Mononuclear cell (primary cell): ENCODE results near the gene TMEM256. TPM values are rescaled to one million over a fixed set of nuclear protein-coding genes. Genes with fewer than 3 reads are reported as not detected.

Experiments
- H3K27me3 ChIP-seq: 2 replicates; pipeline ENCODE4 v1.6.0; 2011; ENCODE audit warnings: low read length, control low read depth; ENCODE audit not compliant: insufficient read depth
- H3K4me1 ChIP-seq: 2 replicates; pipeline ENCODE4 v1.5.1; 2011; ENCODE audit warnings: mild to moderate bottlenecking, low read length, control low read depth; ENCODE audit not compliant: insufficient read depth
- H3K4me3 ChIP-seq: 2 replicates; pipeline ENCODE4 v1.5.1; 2011; ENCODE audit warnings: mild to moderate bottlenecking, low read length, moderate library complexity
- H3K9me3 ChIP-seq: 2 replicates; pipeline ENCODE4 v1.5.1; 2011; ENCODE audit warnings: low read depth, mild to moderate bottlenecking, control low read depth, low read length
- total RNA-seq: library from RNA; depleted of rRNA; stranded (reverse); fragments of >200 nt; gene quantifications from one replicate; pipeline ENCODE4 v1.2.3, GENCODE V29; 2012

Gene TMEM256
- 41.1 TPM for total RNA-seq

DNA sequence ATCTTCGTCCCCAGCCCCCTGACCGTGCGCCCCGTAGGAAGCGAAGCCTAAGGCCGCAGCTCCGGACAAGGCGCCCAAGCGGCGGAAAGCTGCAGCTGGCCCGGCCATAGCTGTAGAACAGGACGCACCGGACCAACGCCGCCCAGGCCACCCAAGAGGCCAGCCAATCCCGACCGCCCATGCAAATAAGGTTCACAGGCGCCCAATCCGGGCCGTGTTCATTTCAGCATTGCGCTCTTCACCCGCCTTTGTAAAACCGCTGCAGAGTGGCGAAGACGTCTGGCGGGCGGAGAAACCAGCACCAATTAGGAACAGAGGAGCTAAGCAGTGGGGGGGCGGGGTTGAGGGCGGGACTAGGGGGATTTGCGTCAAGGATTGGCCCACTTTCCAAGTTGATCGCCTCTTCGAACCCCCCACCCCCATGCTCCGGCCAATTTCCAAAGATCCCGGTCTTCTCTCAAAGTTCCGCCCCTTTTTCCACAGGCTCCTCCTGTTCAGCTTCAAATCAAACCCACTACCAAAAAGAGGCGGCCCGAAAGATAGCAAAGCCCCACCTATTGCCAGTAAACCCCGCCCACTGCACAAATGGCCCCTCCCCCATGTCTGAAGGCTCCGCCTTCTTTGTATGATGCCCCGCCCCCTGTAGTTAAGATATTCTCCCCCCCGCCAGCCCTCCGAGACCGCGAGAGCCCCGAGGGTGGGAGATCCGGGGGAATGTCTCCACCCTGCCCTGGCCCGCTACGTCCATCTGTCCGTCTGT, at the start of gene TMEM256:
Gene TMEM256, minus strand, starts transcription at position 121 of the 760 bp plus-strand sequence. Its CDS starts 13 bp downstream, at position 108.
- Histone ChIP-seq H3K4me1 (peaks cover 18% of the 10 kb centered on the region), H3K9me3 (no peaks in the 10 kb centered on the region), H3K27me3 (peaks cover 2% of the 10 kb centered on the region)

GRCh38 chr17:7448461-7448860, 44.6 kb upstream of the TMEM256 start:
- Histone ChIP-seq H3K9me3 (no peaks in the 10 kb centered on the region), H3K4me1 (peaks cover 23% of the 10 kb centered on the region), H3K27me3 (peaks cover 39% of the 10 kb centered on the region), H3K4me3 (no peak overlapping the region)

More for the DNA sequence above, at the start of gene TMEM256:
- H3K4me3 ChIP-seq, result peak within 1 kb of the TSS; percentile 67

GRCh38 chr17:7445619-7445968, 41.7 kb upstream of the TMEM256 start:
- Histone ChIP-seq H3K4me1 (peaks cover 27% of the 10 kb centered on the region), H3K4me3 (no peak overlapping the region), H3K27me3 (peaks cover 57% of the 10 kb centered on the region)

GRCh38 chr17:7444682-7445618, 41.1 kb upstream of the TMEM256 start, which contains the start of gene CHRNB1:
CHRNB1 (plus strand) TSS chr17:7445061; CDS start chr17:7445128, 67 bp downstream.
- peaks cover 62% of the 10 kb centered on the region for H3K27me3 ChIP-seq
- no peak within 1 kb of the TSS for H3K4me3 ChIP-seq
- peaks cover 34% of the 10 kb centered on the region for H3K4me1 ChIP-seq
- H3K9me3 ChIP-seq, result no peaks in the 10 kb centered on the region

More at GRCh38 chr17:7445619-7445968, 41.7 kb upstream of the TMEM256 start:
- no peaks in the 10 kb centered on the region for H3K9me3 ChIP-seq

GRCh38 chr17:7443499-7444485, 39.9 kb upstream of the TMEM256 start:
- Histone ChIP-seq H3K4me1 (peaks cover 45% of the 10 kb centered on the region), H3K4me3 (no peak overlapping the region), H3K27me3 (peaks cover 72% of the 10 kb centered on the region), H3K9me3 (no peaks in the 10 kb centered on the region)

DNA sequence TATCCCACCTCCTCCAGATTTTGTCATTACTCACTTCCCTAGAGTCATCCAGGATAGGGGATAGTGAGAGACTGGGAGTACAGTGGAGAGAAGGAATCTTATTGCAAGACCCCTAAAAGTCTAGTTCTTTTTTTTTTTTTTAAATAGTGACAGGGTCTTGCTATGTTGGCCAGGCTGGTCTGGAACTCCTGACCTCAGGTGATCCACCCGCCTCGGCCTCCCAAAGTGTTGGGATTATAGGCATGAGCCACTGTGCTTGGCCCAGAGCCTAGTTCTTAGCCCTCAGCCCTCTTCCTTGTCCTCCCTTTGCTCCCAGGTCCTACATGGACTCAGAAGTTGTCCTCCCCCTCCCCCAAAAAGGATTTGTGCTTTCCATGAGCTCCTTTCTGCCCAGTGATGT, 38.2 kb upstream of the TMEM256 start:
- Histone ChIP-seq H3K9me3 (no peaks in the 10 kb centered on the region), H3K4me1 (peaks cover 61% of the 10 kb centered on the region), H3K4me3 (no peak overlapping the region), H3K27me3 (peaks cover 67% of the 10 kb centered on the region)

DNA sequence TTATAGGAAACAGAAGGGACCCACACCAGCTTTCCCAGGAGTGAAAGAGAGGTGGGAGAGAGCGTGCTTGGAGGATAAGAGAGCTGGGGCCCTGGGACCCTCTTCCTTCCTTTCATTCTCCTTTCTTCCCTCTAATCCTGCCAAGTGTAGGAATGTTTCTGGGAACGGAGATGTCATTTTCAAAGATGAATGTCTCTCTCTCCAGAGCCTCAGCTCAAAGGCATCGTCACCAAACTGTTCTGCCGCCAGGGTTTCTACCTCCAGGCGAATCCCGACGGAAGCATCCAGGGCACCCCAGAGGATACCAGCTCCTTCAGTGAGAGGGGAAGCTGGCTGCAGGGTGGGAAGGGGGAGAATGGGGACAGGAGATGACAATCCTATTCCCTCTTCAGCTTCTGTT, 37.4 kb upstream of the TMEM256 start:
- no peaks in the 10 kb centered on the region for H3K9me3 ChIP-seq
- no peak overlapping the region for H3K4me3 ChIP-seq
- H3K4me1 ChIP-seq, result peaks cover 65% of the 10 kb centered on the region
- H3K27me3 ChIP-seq, result peaks cover 60% of the 10 kb centered on the region

DNA sequence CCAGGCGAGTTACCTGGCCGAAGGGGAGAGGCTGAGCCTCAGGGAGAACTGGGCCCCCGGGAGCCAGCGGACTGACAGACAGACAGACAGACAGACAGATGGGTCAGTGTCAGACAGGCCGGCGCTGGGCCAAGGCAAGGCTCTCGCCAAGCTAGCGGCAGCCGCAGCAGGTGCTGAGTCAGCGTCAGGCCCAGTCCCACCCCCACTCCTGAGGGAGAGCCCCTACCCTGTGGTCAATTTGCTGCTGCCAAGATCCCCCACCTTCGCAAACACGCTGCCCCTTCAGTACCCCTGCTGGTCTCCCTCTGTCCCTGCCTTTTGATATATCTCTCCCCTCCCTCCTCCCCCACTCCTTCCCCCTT, 36.9 kb upstream of the TMEM256 start:
- Histone ChIP-seq H3K4me3 (no peak overlapping the region), H3K27me3 (peaks cover 56% of the 10 kb centered on the region), H3K4me1 (peaks cover 64% of the 10 kb centered on the region), H3K9me3 (no peaks in the 10 kb centered on the region)

- Histone ChIP-seq H3K4me3 (no peak overlapping the region), H3K9me3 (no peaks in the 10 kb centered on the region), H3K4me1 (peaks cover 59% of the 10 kb centered on the region), H3K27me3 (peaks cover 51% of the 10 kb centered on the region)
Observed at GRCh38 chr17:7440113-7440833, 36.4 kb upstream of the TMEM256 start.

DNA sequence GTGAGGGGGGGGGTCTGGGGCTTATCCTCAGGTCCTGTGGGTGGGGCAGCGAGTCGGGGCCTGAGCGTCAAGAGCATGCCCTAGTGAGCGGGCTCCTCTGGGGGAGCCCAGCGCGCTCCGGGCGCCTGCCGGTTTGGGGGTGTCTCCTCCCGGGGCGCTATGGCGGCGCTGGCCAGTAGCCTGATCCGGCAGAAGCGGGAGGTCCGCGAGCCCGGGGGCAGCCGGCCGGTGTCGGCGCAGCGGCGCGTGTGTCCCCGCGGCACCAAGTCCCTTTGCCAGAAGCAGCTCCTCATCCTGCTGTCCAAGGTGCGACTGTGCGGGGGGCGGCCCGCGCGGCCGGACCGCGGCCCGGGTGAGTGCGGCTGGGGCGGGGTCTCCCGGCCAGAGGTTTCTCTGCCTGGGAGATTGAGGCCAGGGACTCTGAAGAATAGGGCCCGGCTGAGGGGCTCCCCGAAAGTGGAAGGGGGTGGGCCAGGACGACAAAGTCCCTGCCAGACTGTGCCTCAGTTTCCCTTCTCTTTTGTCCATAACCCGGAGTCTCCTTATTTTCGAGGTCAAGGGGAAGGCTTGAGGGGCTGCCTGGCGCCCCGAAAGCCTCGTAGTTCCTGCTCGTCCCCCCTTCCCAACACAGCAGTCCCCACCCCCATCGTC, 35.7 kb upstream of the TMEM256 start, which contains the start of gene FGF11:
Gene FGF11, plus strand, starts transcription at position 51 of the 651 bp plus-strand sequence. Its CDS starts 109 bp downstream, at position 160.
- H3K9me3 ChIP-seq, result no peaks in the 10 kb centered on the region
- H3K4me1 ChIP-seq, result peaks cover 56% of the 10 kb centered on the region
- peaks cover 46% of the 10 kb centered on the region for H3K27me3 ChIP-seq
- H3K4me3 ChIP-seq, result peak within 1 kb of the TSS; percentile 9

DNA sequence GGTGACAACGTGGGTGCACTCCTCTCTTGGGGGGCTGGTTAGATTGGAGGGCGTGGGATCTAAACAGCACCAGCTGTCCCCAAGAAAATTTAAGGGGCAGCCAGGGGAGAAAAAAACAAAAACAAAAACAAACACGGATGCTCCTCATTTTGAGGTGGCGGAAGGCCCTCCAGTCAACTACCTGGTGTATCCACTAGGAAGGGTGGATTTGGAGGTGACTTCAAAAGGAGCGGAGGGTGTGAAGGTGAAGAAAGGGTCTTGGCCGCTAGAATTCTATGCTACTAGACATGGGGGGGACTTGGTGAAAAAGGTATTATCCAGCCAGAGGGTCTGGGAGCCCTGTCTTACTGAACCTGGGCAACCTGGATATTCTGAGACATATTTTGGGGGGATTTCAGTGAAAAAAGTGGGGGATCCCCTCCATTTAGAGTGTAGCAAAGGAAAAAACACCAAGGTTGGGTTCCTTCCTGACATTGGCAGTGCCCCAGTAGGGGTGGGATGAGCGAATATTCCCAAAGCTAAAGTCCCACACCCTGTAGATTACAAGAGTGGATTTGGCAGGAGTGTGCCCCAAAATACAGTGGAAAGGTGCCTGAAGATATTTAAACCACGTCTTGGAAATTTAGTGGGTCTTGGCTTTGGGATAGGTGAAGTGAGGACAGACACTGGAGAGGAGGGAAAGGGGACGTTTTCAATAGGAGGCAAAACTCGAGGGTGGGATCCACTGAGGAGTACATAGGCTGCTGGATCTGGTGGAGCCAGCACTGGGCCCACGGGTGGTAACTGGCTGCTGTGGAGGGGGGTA, 35.0 kb upstream of the TMEM256 start:
- H3K4me1 ChIP-seq, result peaks cover 55% of the 10 kb centered on the region
- H3K27me3 ChIP-seq, result peaks cover 39% of the 10 kb centered on the region
- no peaks in the 10 kb centered on the region for H3K9me3 ChIP-seq
- no peak overlapping the region for H3K4me3 ChIP-seq

DNA sequence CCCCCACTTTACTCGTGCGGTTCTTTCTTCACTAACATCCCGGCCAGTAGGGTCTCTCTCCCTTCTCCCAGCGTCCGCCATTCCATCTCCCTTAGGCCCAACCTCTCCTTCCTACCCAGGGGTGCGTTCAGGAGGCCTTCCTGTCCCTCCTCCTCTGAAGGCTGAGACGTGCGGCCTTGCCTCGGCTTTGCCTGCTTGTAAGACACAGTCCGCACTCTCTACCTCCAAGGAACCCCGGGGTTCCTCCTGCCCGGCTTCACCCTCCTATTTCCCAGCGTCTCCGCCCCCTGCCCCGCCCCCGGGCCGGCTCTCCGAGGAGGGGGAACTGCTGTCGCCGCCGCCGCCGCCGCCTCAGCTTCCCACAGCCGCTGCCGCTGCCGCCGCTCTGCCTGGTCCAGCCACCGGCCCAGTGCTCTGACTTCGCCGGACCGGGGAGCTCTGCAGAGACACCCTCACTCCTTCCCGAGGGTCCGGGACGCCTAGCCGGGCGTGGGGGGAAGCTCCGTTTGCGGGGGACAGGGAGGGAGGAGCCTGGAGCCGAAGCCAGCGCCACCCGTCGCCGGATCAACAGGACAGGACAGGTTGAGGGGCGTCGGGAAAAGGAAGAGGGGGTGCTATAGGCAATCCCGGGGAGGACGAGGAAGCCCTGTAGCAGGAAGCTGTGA, 34.2 kb upstream of the TMEM256 start:
- peaks cover 55% of the 10 kb centered on the region for H3K4me1 ChIP-seq
- H3K4me3 ChIP-seq, result peak overlapping the region; percentile 9
- H3K27me3 ChIP-seq, result peaks cover 38% of the 10 kb centered on the region
- H3K9me3 ChIP-seq, result no peaks in the 10 kb centered on the region
